ENCODE results near the gene PRXL2A. TPM values are rescaled to one million over a fixed set of nuclear protein-coding genes. Genes with fewer than 3 reads are reported as not detected.
"Not testable (repeated sequence)": the region's sequence is repeated elsewhere in the genome, so short reads cannot be mapped to it uniquely, and the experiment has no call there.

The PRXL2A gene
- total and polyA plus RNA-seq, 4 donors = 69.7 to 161 (median 137) TPM

- H3K27me3 ChIP-seq (ENCODE audit: control insufficient read depth, insufficient read depth, low read length) = no peaks in the 10 kb centered on the region
- H3K36me3 ChIP-seq (ENCODE audit: control insufficient read depth, insufficient read depth, low read length) = peaks cover 6% of the 10 kb centered on the region
- 68% methylated on average over 3 of the region's 9 CpGs for WGBS (ENCODE audit: insufficient coverage)
- H3K9me3 ChIP-seq (ENCODE audit: control insufficient read depth, insufficient read depth, low read length) = peaks cover under 1% of the 10 kb centered on the region
- H3K4me3 ChIP-seq (ENCODE audit: low read depth, low read length) = no peak overlapping the region
- H3K27ac ChIP-seq (ENCODE audit: low read depth, low read length) = no peak overlapping the region
- no peak for DNase-seq (ENCODE audit: low read depth in 4 of 6, low spot score in 6 of 6)
- peaks cover 45% of the 10 kb centered on the region for H3K4me1 ChIP-seq (ENCODE audit: control insufficient read depth, insufficient read depth, low read length)
These were observed 64.1 kb downstream of the PRXL2A start for GRCh38 chr10:80472234-80473095.

GRCh38 chr10:80473096-80473657 is 64.8 kb downstream of the PRXL2A start:
- Histone ChIP-seq H3K9me3 (ENCODE audit: control insufficient read depth, insufficient read depth, low read length) (peaks cover 5% of the 10 kb centered on the region), H3K4me1 (ENCODE audit: control insufficient read depth, insufficient read depth, low read length) (peaks cover 39% of the 10 kb centered on the region), H3K27ac (ENCODE audit: low read depth, low read length) (no peak overlapping the region), H3K4me3 (ENCODE audit: low read depth, low read length) (no peak overlapping the region), H3K27me3 (ENCODE audit: control insufficient read depth, insufficient read depth, low read length) (no peaks in the 10 kb centered on the region), H3K36me3 (ENCODE audit: control insufficient read depth, insufficient read depth, low read length) (peaks cover 6% of the 10 kb centered on the region)
- WGBS (ENCODE audit: insufficient coverage) = 92% methylated on average over 2 of the region's 3 CpGs
- no peak for DNase-seq (ENCODE audit: low read depth in 4 of 6, low spot score in 6 of 6)

GRCh38 chr10:80473692-80474596 is 65.6 kb downstream of the PRXL2A start:
- H3K27ac ChIP-seq (ENCODE audit: low read depth, low read length) = no peak overlapping the region
- 90% methylated on average over 4 of the region's 8 CpGs for WGBS (ENCODE audit: insufficient coverage)
- DNase-seq (ENCODE audit: low read depth in 4 of 6, low spot score in 6 of 6) = no peak
- peaks cover 33% of the 10 kb centered on the region for H3K4me1 ChIP-seq (ENCODE audit: control insufficient read depth, insufficient read depth, low read length)
- H3K36me3 ChIP-seq (ENCODE audit: control insufficient read depth, insufficient read depth, low read length) = peaks cover 6% of the 10 kb centered on the region
- no peak overlapping the region for H3K4me3 ChIP-seq (ENCODE audit: low read depth, low read length)
- H3K9me3 ChIP-seq (ENCODE audit: control insufficient read depth, insufficient read depth, low read length) = peaks cover 5% of the 10 kb centered on the region
- H3K27me3 ChIP-seq (ENCODE audit: control insufficient read depth, insufficient read depth, low read length) = no peaks in the 10 kb centered on the region

GRCh38 chr10:80474597-80474910 is 66.2 kb downstream of the PRXL2A start:
- Histone ChIP-seq H3K27ac (ENCODE audit: low read depth, low read length) (no peak overlapping the region), H3K9me3 (ENCODE audit: control insufficient read depth, insufficient read depth, low read length) (peaks cover 5% of the 10 kb centered on the region), H3K4me1 (ENCODE audit: control insufficient read depth, insufficient read depth, low read length) (peaks cover 26% of the 10 kb centered on the region), H3K4me3 (ENCODE audit: low read depth, low read length) (no peak overlapping the region), H3K27me3 (ENCODE audit: control insufficient read depth, insufficient read depth, low read length) (no peaks in the 10 kb centered on the region), H3K36me3 (ENCODE audit: control insufficient read depth, insufficient read depth, low read length) (peaks cover 6% of the 10 kb centered on the region)
- no CpG with 5 or more reads among the region's 2 CpGs for WGBS (ENCODE audit: insufficient coverage)
- no peak for DNase-seq (ENCODE audit: low read depth in 4 of 6, low spot score in 6 of 6)

- no peak overlapping the region for H3K4me3 ChIP-seq (ENCODE audit: low read depth, low read length)
- peaks cover 5% of the 10 kb centered on the region for H3K9me3 ChIP-seq (ENCODE audit: control insufficient read depth, insufficient read depth, low read length)
- 84% methylated on average over 3 of the region's 3 CpGs for WGBS (ENCODE audit: insufficient coverage)
- no peak overlapping the region for H3K27ac ChIP-seq (ENCODE audit: low read depth, low read length)
- no peak for DNase-seq (ENCODE audit: low read depth in 4 of 6, low spot score in 6 of 6)
- H3K27me3 ChIP-seq (ENCODE audit: control insufficient read depth, insufficient read depth, low read length) = no peaks in the 10 kb centered on the region
- peaks cover 6% of the 10 kb centered on the region for H3K36me3 ChIP-seq (ENCODE audit: control insufficient read depth, insufficient read depth, low read length)
- peaks cover 24% of the 10 kb centered on the region for H3K4me1 ChIP-seq (ENCODE audit: control insufficient read depth, insufficient read depth, low read length)
These were observed 66.6 kb downstream of the PRXL2A start for GRCh38 chr10:80474941-80475340.

GRCh38 chr10:80475641-80476040 is 67.3 kb downstream of the PRXL2A start:
- H3K27ac ChIP-seq (ENCODE audit: low read depth, low read length); H3K9me3 ChIP-seq (ENCODE audit: control insufficient read depth, insufficient read depth, low read length); H3K36me3 ChIP-seq (ENCODE audit: control insufficient read depth, insufficient read depth, low read length); H3K4me3 ChIP-seq (ENCODE audit: low read depth, low read length); DNase-seq (ENCODE audit: low read depth in 4 of 6, low spot score in 6 of 6); H3K27me3 ChIP-seq (ENCODE audit: control insufficient read depth, insufficient read depth, low read length): not testable (repeated sequence)
- peaks cover 24% of the 10 kb centered on the region for H3K4me1 ChIP-seq (ENCODE audit: control insufficient read depth, insufficient read depth, low read length)
- 100% methylated on average over 3 of the region's 7 CpGs for WGBS (ENCODE audit: insufficient coverage)

- Histone ChIP-seq H3K4me1 (ENCODE audit: control insufficient read depth, insufficient read depth, low read length) (peaks cover 18% of the 10 kb centered on the region), H3K27ac (ENCODE audit: low read depth, low read length) (no peak overlapping the region), H3K36me3 (ENCODE audit: control insufficient read depth, insufficient read depth, low read length) (peaks cover 3% of the 10 kb centered on the region), H3K4me3 (ENCODE audit: low read depth, low read length) (no peak overlapping the region), H3K27me3 (ENCODE audit: control insufficient read depth, insufficient read depth, low read length) (no peaks in the 10 kb centered on the region), H3K9me3 (ENCODE audit: control insufficient read depth, insufficient read depth, low read length) (peaks cover 5% of the 10 kb centered on the region)
- no peak for DNase-seq (ENCODE audit: low read depth in 4 of 6, low spot score in 6 of 6)
- WGBS (ENCODE audit: insufficient coverage) = 86% methylated on average over 1 of the region's 1 CpG
These were observed 68.3 kb downstream of the PRXL2A start for GRCh38 chr10:80476685-80477084.

- WGBS (ENCODE audit: insufficient coverage) = 83% methylated on average over 2 of the region's 2 CpGs
These were observed 69.5 kb downstream of the PRXL2A start for GRCh38 chr10:80477813-80478212.

GRCh38 chr10:80480373-80480772 is 72.0 kb downstream of the PRXL2A start:
- not testable (repeated sequence) for DNase-seq (ENCODE audit: low read depth in 4 of 6, low spot score in 6 of 6); H3K27me3 ChIP-seq (ENCODE audit: control insufficient read depth, insufficient read depth, low read length); H3K27ac ChIP-seq (ENCODE audit: low read depth, low read length); H3K36me3 ChIP-seq (ENCODE audit: control insufficient read depth, insufficient read depth, low read length); H3K4me3 ChIP-seq (ENCODE audit: low read depth, low read length); H3K9me3 ChIP-seq (ENCODE audit: control insufficient read depth, insufficient read depth, low read length); H3K4me1 ChIP-seq (ENCODE audit: control insufficient read depth, insufficient read depth, low read length)
- no CpG with 5 or more reads among the region's 6 CpGs for WGBS (ENCODE audit: insufficient coverage)

More at GRCh38 chr10:80477813-80478212, 69.5 kb downstream of the PRXL2A start:
- Histone ChIP-seq H3K36me3 (ENCODE audit: control insufficient read depth, insufficient read depth, low read length) (peaks cover 3% of the 10 kb centered on the region), H3K9me3 (ENCODE audit: control insufficient read depth, insufficient read depth, low read length) (peaks cover 5% of the 10 kb centered on the region), H3K27me3 (ENCODE audit: control insufficient read depth, insufficient read depth, low read length) (no peaks in the 10 kb centered on the region), H3K4me3 (ENCODE audit: low read depth, low read length) (no peak overlapping the region), H3K4me1 (ENCODE audit: control insufficient read depth, insufficient read depth, low read length) (peaks cover 15% of the 10 kb centered on the region), H3K27ac (ENCODE audit: low read depth, low read length) (no peak overlapping the region)
- no peak for DNase-seq (ENCODE audit: low read depth in 4 of 6, low spot score in 6 of 6)

All from spinal cord (tissue), 10 donors.